Activated CD4-positive, alpha-beta T cell treated with anti-CD3 and anti-CD28 coated beads for 48 hours (primary cell): ENCODE data around the gene ZNF302.
"Not testable (repeated sequence)": the region's sequence is repeated elsewhere in the genome, so short reads cannot be mapped to it uniquely, and the experiment has no call there.

Experiments
- DNase-seq: peaks from one replicate; pipeline ENCODE4 v3.0.0-alpha.2; 2020

Gene ZNF302

DNA sequence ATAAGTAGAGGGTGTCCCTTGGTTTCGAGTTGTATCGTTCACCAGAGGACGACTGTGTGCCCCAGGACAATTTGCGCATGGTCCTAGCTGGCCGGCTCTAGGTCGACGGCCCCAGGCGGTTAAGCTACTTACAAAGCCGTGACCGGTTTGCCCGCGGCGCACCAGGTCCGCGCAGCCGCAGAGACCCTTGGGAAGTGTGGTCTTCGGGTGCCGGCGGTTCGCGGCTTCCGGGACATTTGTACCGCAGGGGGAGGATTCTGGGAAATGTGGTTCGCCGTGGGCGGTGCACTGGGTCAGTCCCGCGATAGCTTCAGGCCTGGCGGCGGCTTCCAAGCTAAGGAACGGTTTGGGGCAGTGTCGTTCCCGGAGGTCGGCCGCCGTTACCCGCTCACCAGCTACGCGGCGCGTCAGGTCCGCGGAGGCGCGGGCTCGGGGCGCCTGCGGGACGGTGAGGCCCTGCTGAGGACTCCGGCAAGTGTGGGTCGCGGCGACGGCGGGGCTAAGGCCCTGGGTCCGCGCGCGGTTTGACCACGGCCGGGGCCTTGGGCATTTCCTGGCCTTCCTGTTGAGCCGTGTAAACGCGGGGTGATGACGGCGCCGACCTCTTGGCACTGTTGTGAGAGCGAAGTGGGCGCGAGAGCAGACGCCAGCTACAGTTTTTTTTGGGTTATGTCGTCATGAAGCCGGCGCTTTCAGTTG is at the start of gene ZNF302:
Gene ZNF302, plus strand, starts transcription at position 293 of the 699 bp plus-strand sequence. CDS start 1,127 bp downstream, outside the sequence.
- DNase-seq = peak; percentile 97

DNA sequence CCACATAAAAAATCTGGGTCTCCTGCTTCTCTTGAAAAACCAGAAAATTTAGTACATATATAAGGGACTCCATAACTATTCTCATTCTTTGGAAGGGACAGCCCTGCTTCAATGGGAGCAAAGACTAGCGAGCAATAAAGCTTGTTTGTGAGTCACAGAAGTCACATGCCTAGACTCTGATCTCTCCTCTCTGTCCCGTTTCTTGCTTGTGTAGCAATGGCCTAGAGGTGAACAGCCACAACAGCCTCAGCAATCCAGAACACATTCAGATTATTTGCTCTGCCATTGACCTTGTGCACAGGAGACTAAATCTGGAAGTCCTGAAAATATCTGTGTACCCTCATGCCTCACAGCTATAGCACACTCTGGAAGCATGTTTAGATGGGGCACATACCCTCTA is 43.7 kb upstream of the ZNF302 start:
- DNase-seq = no peak

DNA sequence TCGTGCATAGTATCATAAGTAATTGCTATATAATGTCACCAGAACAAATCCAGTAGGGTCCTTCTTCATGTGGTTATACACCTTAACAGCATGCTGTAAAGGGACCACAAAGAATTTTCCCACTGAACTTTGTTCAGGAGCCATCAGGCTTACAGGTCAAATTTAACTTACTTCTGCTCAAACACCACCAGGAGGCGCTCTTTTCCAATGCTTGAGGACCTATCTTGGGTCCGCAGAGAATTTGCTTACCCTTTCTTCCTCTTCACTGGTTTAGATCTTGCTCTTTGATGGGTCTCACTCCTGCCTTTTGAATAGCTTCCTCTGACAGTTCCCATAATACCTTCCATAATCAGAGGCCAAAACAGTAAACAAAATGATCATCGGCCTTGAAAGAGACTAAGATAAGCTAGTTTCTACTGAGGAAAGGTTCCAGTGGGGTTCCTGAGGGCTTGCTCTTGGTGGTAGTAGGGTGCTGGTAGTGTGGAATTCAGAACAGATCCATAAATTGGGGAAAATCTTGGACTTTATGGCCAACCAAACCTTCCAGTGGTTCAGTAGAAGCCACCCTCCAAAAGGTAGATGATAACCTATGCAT is 37.9 kb upstream of the ZNF302 start:
- DNase-seq = peak; percentile 74

DNA sequence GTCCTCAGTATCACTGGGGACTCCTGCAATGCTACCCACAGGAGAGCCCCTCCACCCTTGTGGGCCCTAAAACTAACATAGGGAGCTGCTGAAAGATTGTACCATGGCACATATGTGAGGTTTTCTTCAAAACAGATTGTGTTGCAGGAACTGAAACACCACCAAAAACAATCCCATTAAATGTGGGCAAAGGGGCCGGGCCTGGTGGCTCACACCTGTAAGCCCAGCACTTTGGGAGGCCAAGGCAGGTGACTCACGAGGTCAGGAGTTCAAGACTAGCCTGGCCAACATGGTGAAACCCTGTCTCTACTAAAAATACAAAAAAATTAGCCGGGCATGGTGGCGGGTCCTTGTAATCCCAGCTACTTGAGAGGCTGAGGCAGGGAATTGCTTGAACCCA is 35.2 kb upstream of the ZNF302 start:
- no peak for DNase-seq

DNA sequence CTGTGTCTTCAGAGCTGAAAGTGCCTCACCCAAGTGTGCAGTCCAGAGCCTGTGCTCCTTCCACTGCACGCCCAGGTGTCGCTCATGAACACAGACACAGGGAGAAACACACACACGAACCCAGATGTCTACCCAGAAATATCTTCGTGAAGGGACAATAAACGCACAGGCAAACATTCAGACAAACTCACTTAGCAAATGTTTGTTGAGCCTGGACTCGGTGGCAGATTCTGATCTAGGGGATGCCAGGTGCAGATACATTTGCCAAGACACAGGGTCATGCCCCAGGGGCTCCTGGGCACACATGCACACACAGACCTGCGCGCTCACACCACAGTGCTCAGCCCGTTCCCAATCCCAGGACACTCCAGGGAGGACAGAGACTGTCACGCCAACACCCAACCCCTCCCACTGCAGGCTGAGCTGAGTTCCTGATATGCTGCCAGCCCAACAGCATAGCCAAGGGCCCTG is 32.5 kb upstream of the ZNF302 start:
- DNase-seq = no peak

DNA sequence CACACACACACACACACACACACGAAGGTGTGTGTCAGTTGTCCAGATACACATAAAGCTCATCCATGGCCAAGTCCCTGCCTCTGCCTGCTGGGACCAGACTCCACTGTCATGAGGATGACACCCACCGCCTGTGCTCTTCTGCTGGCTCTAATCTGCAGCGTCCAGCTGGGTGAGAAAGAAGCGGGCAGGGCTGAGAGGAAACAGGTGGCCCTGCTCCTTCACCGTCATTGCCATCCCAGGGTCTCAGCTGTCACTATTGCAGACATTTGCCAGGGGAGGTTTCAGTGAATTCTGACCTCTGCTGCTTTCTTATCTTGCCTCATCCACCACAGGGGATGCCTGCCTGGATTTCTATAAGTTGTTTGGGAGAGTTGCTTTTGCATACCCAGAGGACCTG is 31.9 kb upstream of the ZNF302 start:
- no peak for DNase-seq

DNA sequence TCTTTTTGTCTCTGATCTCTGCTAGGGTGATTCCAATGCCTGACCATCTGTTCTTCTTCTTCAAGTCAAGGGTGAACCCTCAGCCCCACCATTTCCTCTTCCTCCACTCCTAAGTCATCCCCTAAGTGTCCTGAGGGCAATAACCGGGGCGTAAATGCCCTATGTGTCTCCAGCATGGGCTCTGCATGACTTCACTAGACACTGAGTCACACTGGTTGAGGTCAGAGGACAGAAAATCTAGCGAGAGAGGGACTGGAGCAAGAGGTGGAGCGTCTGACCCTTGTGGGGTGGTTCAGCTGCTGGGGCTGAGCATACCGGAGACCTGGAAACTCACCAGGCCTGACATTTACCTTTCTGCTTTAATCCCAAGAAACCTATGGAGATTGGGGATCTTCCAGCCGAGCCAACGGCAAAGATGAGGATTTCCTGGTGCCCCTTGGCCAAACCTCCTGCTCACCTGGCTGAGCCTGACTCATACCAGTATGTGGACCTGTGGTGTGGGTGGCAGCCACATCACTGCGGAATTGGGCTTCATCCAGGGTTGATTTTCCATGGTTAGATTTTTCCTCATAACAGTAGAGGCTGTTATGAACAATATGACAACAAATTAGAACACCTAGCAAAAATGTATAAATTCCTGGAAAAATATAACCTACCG is 27.5 kb upstream of the ZNF302 start:
- no peak for DNase-seq

DNA sequence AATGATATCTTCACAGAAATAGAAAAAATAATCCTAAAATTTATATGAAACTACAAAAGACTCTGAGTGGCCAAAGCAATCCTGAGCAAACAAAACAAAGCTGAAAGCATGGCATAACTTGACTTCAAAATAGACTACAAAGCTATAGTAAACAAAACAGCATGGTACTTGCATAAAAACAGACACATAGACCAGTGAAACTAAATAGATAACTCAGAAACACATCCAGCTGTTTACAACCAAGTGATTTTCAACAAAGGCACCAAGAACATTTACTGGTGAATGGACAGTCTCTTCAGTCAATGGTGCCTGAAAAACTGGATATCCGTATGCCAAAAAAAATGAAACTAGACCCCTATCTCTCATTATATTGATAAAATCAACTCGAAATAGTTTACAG is 25.7 kb upstream of the ZNF302 start:
- no peak for DNase-seq

DNA sequence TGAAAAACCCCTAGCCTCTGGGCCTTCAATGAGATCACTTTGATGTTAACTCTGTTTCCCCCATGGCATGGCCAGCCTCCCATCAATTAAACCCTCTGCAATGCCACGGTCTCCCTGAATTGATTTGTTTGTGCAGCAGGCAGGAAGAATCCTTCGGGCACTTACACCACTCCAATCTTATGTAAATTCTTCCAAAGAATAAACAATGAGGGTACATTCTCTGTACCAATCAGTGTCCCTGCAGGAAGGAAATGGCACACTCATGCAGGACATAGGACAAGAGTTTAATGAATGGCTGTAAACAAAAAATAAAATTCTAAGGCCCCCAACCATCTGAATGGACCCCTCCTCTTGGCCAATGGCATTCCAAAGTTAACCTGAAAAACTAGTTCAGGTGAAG is 22.7 kb upstream of the ZNF302 start:
- no peak for DNase-seq

DNA sequence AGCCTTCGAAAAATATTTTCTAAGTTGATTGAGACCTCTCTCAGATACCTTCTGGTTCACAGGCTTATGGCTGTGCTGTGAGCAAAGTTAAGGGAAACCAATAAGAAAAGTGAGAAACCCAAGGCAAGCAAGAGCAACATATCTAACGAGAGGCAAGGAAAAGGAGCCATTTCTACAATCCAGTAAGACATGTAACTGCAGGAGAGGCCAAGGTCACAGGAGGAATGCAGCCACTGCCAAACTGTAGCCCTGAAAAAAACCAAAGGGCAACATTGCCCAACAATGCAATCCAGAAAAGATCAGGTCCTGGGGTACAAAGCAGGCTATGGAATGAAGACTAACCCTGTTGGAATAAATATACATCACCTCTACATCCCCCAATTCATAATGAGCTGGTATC is 21.8 kb upstream of the ZNF302 start:
- DNase-seq = no peak

DNA sequence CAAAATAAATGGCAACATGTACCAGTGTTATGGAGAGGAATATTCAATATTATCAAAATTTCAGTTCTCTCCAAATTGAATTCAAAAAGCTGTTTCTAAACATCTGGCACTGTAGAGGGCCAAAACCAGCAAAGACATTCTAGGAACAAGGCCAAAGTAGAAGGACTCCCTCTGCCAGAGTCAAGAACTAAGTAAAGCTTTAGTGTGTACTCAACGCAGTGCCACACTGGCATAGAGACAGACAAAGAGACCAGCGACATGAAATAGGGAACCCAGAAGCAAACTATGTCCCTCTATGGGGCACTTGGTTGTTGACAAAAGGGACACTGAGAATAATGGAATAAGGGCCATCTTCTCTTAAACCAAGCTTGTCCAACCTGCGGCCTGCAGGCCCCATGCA is 16.1 kb upstream of the ZNF302 start:
- no peak for DNase-seq

DNA sequence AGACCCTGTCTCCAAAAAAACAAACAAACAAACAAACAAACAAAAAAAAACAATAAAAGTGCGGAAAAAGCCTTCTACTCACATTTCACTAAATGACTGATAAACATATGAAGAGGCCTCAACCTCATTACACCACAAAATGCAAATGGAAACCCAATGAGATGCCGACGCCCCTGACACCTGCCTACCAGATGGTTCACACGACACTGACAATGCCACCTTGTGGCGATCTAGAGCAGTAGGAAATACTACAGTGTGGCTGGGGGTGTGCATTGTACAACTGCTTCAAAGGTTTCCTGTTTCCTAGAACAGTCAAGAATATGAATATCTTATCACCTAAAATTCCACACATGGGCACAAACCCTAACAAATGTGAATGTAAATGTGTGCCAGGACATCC is 14.6 kb upstream of the ZNF302 start:
- peak; percentile 62 for DNase-seq

DNA sequence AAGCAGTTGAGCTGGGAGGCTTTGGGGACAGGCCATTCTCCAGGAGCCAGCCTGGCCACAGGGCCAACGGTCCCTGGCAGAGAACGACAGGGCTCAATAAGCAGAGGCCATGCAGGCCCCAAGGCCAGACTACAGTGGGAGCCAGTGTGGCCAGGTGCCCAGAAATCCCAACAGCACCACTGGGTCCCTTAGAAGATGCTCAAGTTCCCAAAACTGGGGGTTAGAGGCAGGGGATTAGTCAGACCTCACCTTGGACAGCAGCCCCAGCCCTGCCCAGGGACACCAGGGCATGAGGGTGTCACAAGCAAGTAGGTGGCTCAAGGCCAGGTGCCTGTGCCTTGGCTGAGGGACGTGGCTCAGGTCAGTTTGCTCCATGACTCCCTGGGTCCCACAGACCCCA is 13.3 kb upstream of the ZNF302 start:
- no peak for DNase-seq

DNA sequence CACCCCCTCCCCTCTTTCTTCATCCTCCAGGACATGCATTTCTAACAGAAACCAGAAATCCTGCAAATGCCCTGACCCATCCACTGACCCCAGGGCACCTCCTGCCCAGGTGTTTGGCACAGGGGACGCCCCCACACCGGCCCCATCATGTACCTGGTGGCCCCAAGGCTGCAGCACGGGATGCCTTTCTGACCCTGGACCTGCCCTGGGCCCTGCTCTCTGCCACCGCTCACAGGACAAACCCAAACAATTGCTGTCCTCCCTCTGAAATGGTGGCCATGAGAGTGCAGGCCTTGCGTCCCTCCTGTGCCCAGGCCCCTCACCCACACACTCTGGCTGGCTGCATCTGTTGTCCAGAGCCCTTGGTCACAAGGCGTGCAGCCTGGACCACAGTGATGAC is 12.6 kb upstream of the ZNF302 start:
- no peak for DNase-seq

DNA sequence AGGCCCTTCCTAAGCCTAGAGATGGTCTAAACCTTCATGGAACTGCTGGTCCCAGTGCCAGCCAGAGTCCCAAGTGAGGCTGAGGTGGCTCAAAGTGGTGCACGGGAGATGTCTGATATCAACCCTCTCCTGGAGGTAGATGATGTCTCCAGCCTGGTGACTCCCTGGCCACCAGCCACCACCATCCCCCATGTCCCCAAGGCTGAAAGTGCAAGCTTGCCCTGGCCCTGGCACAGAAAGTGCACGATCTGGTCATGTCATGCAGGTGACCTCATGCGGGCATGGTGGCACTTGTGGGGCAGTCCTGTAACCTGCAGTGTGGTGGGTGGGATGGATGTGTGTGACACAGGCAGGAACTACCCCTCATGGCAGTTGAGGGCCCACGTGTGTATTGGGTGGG is 12.2 kb upstream of the ZNF302 start:
- not testable (repeated sequence) for DNase-seq

DNA sequence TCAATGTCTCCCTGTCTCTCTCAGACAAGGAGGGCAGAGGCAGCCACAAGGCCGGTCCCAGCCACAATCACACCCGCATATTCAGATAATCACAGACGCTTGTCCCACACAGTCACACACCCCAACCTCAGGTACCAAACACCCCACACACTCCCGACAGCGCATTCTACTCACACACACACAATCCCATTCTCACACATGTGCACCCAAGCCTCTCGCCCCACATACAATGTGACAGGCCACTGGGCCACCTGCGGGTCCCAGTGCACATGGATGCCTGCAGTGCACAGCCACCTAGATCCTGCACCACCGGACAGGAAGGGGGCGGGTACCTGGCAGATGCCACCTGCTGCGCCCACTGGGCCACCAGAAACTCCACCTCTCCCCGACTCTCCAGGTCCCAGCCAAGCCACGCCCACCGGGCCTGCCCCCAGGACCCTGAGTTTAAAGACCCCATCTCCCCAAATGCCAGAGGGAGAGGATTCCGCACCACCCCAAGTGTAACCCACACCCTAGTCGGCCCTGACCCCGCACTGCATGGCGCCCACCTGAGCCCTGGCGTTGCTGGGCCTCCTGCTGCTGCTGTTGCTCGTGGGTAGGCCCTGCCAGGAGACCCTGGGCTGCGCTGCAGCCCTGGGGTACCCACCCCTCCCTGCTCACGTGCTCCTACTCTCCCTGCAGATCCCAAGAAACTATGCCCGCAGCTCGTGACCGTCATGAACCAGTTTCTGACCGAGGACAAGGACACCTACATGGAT is 11.1 kb upstream of the ZNF302 start:
- no peak for DNase-seq

DNA sequence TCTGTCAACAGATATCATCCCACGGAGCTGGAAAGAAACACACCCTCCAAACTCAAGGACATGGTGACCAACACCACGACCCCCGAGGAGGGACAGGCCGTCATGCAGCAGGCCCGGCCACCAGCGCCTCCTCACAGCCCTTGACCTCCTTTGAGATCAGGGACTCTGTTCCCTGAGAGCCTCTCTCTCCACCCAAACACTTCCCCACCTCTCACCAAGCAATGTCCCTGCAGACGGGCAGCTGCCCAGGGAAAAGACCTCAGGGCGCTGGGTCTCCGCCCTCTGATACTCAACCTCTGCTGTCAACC is 10.6 kb upstream of the ZNF302 start:
- DNase-seq = no peak

DNA sequence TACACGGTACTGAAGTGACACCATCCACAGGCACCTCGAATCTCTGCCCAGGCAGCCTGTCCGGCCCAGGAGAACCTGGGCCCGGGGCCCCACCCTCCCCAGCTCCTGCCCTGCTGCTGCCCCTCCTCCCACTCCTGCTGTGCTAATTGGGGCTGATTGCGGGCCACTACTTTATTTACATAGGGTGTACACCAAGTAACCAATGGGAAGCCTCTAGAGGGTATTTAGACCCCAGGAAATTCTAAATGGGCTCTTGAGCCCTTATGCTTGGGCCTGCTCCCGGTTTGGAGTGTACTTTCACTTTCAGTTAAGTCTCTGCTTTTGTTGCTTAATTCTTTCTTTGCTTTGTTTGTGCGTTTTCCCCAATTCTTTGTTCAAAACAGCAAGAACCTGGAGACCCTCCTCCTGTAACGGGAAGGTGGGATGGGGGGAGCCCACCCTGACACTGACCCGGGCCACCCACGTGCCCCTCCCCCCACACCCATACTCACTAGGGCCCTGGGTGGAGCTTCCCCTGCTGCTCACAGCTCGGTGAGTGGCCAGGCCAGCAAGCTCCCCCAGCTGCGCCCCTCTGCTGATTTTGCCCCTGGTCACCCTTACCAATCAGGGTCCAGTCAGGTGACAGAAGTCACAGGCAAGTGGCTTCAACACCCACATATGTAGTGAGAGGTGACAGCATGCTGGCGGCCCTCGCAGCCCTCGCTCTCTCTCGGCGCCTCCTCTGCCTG is 10.0 kb upstream of the ZNF302 start:
- DNase-seq = no peak

DNA sequence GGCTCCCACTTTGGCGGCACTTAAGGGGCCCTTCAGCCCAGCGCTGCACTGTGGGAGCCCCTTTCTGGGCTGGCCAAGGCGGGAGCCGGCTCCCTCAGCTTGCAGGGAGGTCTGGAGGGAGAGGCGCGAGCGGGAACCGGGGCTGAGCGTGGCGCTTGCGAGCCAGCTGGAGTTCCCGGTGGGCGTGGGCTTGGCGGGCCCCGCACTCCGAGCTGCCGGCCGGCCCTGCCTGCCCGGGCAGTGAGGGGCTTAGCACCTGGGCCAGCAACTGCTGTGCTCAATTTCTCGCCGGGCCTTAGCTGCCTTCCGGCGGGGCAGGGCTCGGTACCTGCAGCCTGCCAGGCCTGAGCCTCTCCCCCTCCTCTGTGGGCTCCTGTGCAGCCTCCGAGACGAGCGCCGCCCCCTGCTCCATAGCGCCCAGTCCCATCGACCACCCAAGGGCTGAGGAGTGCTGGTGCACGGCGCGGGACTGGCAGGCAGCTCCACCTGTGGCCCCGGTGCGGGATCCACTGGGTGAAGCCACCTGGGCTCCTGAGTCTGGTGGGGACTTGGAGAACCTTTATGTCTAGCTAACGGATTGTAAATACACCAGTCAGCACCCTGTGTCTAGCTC is 9.3 kb upstream of the ZNF302 start:
- DNase-seq = not testable (repeated sequence)

DNA sequence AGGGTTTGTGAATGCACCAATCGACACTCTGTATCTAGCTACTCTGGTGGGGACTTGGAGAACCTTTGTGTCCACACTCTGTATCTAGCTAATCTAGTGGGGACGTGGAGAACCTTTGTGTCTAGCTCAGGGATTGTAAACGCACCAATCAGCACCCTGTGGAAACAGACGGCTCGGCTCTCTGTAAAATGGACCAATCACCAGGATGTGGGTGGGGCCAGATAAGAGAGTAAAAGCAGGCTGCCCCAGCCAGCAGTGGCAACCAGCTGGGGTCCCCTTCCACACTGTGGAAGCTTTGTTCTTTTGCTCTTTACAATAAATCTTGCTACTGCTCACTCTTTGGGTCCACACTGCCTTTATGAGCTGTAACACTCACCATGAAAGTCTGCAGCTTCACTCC is 8.8 kb upstream of the ZNF302 start:
- not testable (repeated sequence) for DNase-seq

DNA sequence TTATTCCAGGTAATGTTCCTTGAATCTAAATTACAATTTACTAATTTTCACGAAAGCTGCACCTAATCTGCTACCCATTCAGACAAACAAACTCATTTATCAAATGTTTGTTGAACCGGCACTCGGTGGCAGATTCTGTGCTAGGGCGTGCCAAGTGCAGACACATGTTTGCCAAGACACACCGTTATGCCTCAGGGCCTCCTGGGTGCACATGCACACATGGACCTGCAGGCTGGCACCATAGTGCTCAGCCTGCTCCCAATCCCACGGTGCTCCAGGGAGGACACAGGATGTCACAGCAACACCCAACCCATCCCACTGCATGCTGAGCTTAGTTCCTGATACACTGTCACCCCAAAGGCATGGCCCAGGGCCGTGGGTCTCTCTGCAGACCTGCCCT is 8.2 kb upstream of the ZNF302 start:
- DNase-seq = no peak

DNA sequence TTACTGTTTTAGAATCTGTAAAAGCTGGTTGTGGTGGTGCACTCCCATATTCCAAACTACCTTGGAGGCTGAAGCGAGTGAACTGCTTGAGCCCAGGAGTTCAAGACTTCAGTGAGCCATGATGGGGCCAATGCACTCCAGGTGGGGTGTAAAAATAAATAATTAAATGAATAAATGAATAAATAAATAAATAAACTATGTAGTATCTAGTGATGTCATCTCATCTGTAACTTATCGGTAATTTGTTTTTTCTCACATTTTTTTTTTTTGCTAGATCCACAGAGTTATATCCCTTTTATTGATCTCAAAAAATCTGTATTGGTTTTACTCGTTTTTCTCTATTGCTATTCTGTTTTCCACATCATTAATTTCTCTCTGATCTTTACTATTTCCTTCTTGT is 5.5 kb upstream of the ZNF302 start:
- no peak for DNase-seq

DNA sequence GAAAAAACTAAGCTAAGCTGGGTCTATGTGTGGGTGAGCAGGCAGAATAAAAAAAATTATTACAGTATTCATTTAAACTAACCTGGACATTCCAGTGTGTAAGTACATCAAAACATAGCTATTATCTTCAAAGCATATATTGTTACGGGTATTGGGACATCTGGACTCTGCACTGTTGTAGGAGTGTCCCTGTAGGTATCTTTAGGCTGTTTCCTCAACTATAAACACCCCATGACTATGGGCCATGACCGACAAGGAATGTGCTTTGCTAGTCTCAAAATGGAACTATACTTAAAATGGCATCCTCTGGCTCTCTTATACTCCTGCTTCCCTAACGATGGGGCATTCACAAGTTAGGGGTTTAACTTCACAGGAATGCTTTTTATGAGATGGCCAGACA is 3.9 kb upstream of the ZNF302 start:
- DNase-seq = no peak
